GM23338 (cell line): Measurements from ENCODE around the gene FXR1. TPM values are rescaled to one million over a fixed set of nuclear protein-coding genes. Genes with fewer than 3 reads are reported as not detected.

ENCODE experiments used
- ATAC-seq: fragments of 200-7000 bp; cut with Tn5 transposase; 3 replicates; pipeline ENCODE4 v1.9.1; 2020
- DNase-seq: peaks from one replicate; pipeline ENCODE4 v3.0.0-alpha.2; 2015; ENCODE audit warnings: low spot score
- H2AFZ ChIP-seq: fragments of 200-600 bp; sonication (generic); 2 replicates; pipeline ENCODE4 v1.8.0; 2016; ENCODE audit warnings: antibody characterized with exemption, mild to moderate bottlenecking, moderate library complexity
- H3F3A ChIP-seq: fragments of 200-600 bp; sonication (generic); replicated peaks from 2 replicates; pipeline ENCODE4 v1.8.0; 2017; ENCODE audit warnings: antibody characterized with exemption, mixed run types, low read depth
- H3K27ac ChIP-seq: fragments of 200-600 bp; sonication (generic); 2 replicates; pipeline ENCODE4 v1.6.1; 2016; ENCODE audit warnings: low read depth
- H3K27me3 ChIP-seq: fragments of 200-600 bp; sonication (generic); 2 replicates; pipeline ENCODE4 v1.8.0; 2016; ENCODE audit warnings: mild to moderate bottlenecking, mixed run types, moderate library complexity; ENCODE audit not compliant: insufficient read depth
- H3K36me3 ChIP-seq: fragments of 200-600 bp; sonication (generic); 2 replicates; pipeline ENCODE4 v1.8.0; 2016; ENCODE audit warnings: mild to moderate bottlenecking; ENCODE audit not compliant: insufficient read depth
- H3K4me1 ChIP-seq: fragments of 200-600 bp; sonication (generic); 2 replicates; pipeline ENCODE4 v1.8.0; 2016; ENCODE audit warnings: mild to moderate bottlenecking, moderate library complexity; ENCODE audit not compliant: insufficient read depth
- H3K4me2 ChIP-seq: fragments of 200-600 bp; sonication (generic); 2 replicates; pipeline ENCODE4 v1.7.1; 2017; ENCODE audit warnings: mixed run types
- H3K4me3 ChIP-seq: fragments of 200-600 bp; sonication (generic); 2 replicates; pipeline ENCODE4 v1.6.1; 2016; ENCODE audit warnings: mixed run types
- H3K79me2 ChIP-seq: fragments of 200-600 bp; sonication (generic); replicated peaks from 2 replicates; pipeline ENCODE4 v1.8.0; 2017; ENCODE audit warnings: mild to moderate bottlenecking; ENCODE audit not compliant: insufficient read depth
- H3K9me2 ChIP-seq: fragments of 200-600 bp; sonication (generic); 2 replicates; pipeline ENCODE4 v1.8.0; 2017; ENCODE audit not compliant: insufficient read depth
- H4K20me1 ChIP-seq: fragments of 200-600 bp; sonication (generic); replicated peaks from 2 replicates; pipeline ENCODE4 v1.8.0; 2017; ENCODE audit warnings: mild to moderate bottlenecking; ENCODE audit not compliant: insufficient read depth
- H3K27ac Mint-ChIP-seq: 2 replicates; pipeline ENCODE4 v1.8.0; 2020; ENCODE audit warnings: inconsistent platforms, mild to moderate bottlenecking, moderate library complexity, mixed read lengths
- H3K27me3 Mint-ChIP-seq: 3 replicates; pipeline ENCODE4 v1.8.0; 2022; ENCODE audit warnings: low read depth, mild to moderate bottlenecking, moderate library complexity, mixed read lengths, inconsistent platforms; ENCODE audit not compliant: insufficient read depth, poor library complexity
- H3K36me3 Mint-ChIP-seq: 3 replicates; pipeline ENCODE4 v1.8.0; 2021; ENCODE audit warnings: low read depth, mild to moderate bottlenecking, inconsistent platforms, moderate library complexity, mixed read lengths
- H3K4me1 Mint-ChIP-seq: 3 replicates; pipeline ENCODE4 v1.8.0; 2020; ENCODE audit warnings: mild to moderate bottlenecking, inconsistent platforms, mixed read lengths
- H3K4me3 Mint-ChIP-seq: 3 replicates; pipeline ENCODE4 v1.8.0; 2021; ENCODE audit warnings: moderate library complexity, mild to moderate bottlenecking, inconsistent platforms, mixed read lengths
- H3K9me3 Mint-ChIP-seq: 3 replicates; pipeline ENCODE4 v1.8.0; 2020; ENCODE audit warnings: moderate library complexity, mild to moderate bottlenecking, inconsistent platforms, mixed read lengths
- EZH2 ChIP-seq: fragments of 200-600 bp; sonication (generic); IDR thresholded peaks from one replicate; pipeline ENCODE4 v1.8.0; 2017; ENCODE audit warnings: antibody characterized with exemption, mild to moderate bottlenecking, low read depth; ENCODE audit not compliant: unreplicated experiment
- JUNB ChIP-seq: IDR thresholded peaks from one replicate; pipeline ENCODE4 v1.6.1; 2016; ENCODE audit warnings: antibody characterized with exemption; ENCODE audit not compliant: unreplicated experiment
- NANOG ChIP-seq: IDR thresholded peaks from 2 replicates; pipeline ENCODE4 v1.6.1; 2016; ENCODE audit warnings: antibody characterized with exemption, borderline replicate concordance
- STAT1 ChIP-seq: IDR thresholded peaks from one replicate; pipeline ENCODE4 v1.6.1; 2016; ENCODE audit warnings: antibody characterized with exemption; ENCODE audit not compliant: unreplicated experiment
- ZNF114 ChIP-seq: fragments of 250-450 bp; sonication (Bioruptor Pico); IDR thresholded peaks from 2 replicates; pipeline ENCODE4 v1.5.0; 2020; ENCODE audit warnings: mild to moderate bottlenecking, moderate library complexity
- ZNF331 ChIP-seq: fragments of 250-450 bp; sonication (Bioruptor Pico); IDR thresholded peaks from 2 replicates; pipeline ENCODE4 v1.5.0; 2020; ENCODE audit warnings: low read depth, mild to moderate bottlenecking, moderate library complexity
- polyA plus RNA-seq: library from polyadenylated mRNA; unstranded; fragments of >200 nt; fragmentation: Nextera tagmentation; extraction: Ambion mirVana; gene quantifications from 2 replicates; pipeline ENCODE4 v1.2.1, GENCODE V29; 2016
- total RNA-seq: library from RNA; depleted of rRNA; stranded (reverse); fragments of >200 nt; shearing (Covaris generic); gene quantifications from 2 replicates; pipeline ENCODE4 v1.2.3, GENCODE V29; 2014
- TF ChIP-seq, protein P1 (sequence below), 2 experiments: fragments of 200-600 bp in 1 of 2; sonication (generic) in 1 of 2; conservative IDR thresholded peaks; 2 replicates each; pipeline versions ENCODE4 v1.5.1 to v1.6.1; 2016 to 2017; ENCODE audit warnings: antibody characterized with exemption in 2 of 2, low read depth in 2 of 2, mild to moderate bottlenecking in 2 of 2, moderate library complexity in 1 of 2
- TF ChIP-seq, protein P2 (sequence below): IDR thresholded peaks from 2 replicates; pipeline ENCODE4 v1.6.1; 2016; ENCODE audit warnings: antibody characterized with exemption
- TF ChIP-seq, protein P3 (sequence below): IDR thresholded peaks from one replicate; pipeline ENCODE4 v1.6.1; 2018; ENCODE audit warnings: antibody characterized with exemption; ENCODE audit not compliant: unreplicated experiment

FXR1 gene
- total and polyA plus RNA-seq, 2 experiments from 2014 or later = 136 to 228 TPM

DNA sequence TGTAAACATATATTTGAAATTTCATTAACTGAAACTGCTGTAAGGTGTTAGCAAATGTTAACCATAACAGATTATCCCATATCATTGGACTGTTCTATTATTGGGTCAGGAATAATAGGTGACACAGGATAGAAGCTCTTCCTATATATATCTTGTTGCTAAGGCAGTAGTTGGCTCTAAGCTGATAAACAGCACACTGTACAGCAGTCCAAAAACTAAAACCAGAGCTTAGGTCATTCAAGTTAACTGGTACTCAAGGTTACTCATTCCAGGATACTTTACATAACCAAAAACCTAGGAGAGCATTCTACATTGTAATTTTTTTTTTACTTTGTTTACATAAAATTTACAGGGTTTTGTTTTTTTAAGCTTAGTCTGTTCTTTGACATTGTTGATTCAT, 68.1 kb downstream of the FXR1 start:
- H3K4me1 ChIP-seq = no peaks in the 10 kb centered on the region
- no peak overlapping the region for H3K4me2 ChIP-seq
- no peak overlapping the region for H3K4me3 ChIP-seq
- DNase-seq = no peak
- no peak overlapping the region for H2AFZ ChIP-seq
- H4K20me1 ChIP-seq = no peaks in the 10 kb centered on the region; the same call in 1 of the 2 replicates
- peaks cover 14% of the 10 kb centered on the region; the same call in 1 of the 2 replicates for H3K36me3 ChIP-seq
- Mint-ChIP-seq H3K9me3 (no peaks in the 10 kb centered on the region), H3K4me1 (peaks cover 6% of the 10 kb centered on the region; the same call in 2 of the 3 replicates), H3K27ac (no peak overlapping the region), H3K27me3 (no peaks in the 10 kb centered on the region), H3K4me3 (no peak overlapping the region), H3K36me3 (peaks cover 22% of the 10 kb centered on the region)
- ATAC-seq = no peak
- H3F3A ChIP-seq = no peaks in the 10 kb centered on the region
- H3K9me2 ChIP-seq = no peaks in the 10 kb centered on the region
- no peaks in the 10 kb centered on the region for H3K79me2 ChIP-seq
- H3K27me3 ChIP-seq = no peaks in the 10 kb centered on the region
- 0 out of 2 replicates have a peak overlapping the region, but pooled peaks have one; percentile 79 for H3K27ac ChIP-seq
- TF ChIP-seq, protein P1, sequence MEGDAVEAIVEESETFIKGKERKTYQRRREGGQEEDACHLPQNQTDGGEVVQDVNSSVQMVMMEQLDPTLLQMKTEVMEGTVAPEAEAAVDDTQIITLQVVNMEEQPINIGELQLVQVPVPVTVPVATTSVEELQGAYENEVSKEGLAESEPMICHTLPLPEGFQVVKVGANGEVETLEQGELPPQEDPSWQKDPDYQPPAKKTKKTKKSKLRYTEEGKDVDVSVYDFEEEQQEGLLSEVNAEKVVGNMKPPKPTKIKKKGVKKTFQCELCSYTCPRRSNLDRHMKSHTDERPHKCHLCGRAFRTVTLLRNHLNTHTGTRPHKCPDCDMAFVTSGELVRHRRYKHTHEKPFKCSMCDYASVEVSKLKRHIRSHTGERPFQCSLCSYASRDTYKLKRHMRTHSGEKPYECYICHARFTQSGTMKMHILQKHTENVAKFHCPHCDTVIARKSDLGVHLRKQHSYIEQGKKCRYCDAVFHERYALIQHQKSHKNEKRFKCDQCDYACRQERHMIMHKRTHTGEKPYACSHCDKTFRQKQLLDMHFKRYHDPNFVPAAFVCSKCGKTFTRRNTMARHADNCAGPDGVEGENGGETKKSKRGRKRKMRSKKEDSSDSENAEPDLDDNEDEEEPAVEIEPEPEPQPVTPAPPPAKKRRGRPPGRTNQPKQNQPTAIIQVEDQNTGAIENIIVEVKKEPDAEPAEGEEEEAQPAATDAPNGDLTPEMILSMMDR (conservative IDR thresholded peaks at IDR 0.05; ENCODE audit: low read depth in 2 of 2) = no peak

DNA sequence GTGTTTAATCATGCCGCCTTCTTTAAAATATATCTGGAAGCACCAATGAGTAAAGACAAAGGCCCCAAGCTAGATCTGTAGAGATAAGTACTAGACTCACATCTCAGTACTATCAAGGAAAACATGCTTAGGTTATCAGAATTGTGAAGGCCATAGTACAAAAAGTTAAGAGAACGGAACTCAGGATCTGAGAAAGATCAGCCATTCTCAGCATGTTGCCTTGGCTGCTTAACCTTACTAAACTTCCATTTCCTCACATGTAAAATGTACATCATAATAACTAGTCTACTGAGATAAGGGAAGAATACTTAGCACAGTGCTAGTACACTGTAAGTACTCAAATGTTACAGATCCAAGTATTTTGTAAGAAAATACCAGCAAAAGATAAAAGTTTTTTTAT, 69.4 kb downstream of the FXR1 start:
- Histone ChIP-seq H3K4me3 (no peak overlapping the region), H4K20me1 (no peaks in the 10 kb centered on the region; the same call in 1 of the 2 replicates), H3K4me2 (no peak overlapping the region), H3K36me3 (peaks cover 5% of the 10 kb centered on the region; the same call in 1 of the 2 replicates), H3F3A (no peaks in the 10 kb centered on the region), H3K27ac (peak overlapping the region; percentile 79), H3K4me1 (no peaks in the 10 kb centered on the region), H2AFZ (no peak overlapping the region), H3K79me2 (no peaks in the 10 kb centered on the region), H3K27me3 (no peaks in the 10 kb centered on the region), H3K9me2 (no peaks in the 10 kb centered on the region)
- no peak for ATAC-seq
- Mint-ChIP-seq H3K4me3 (no peak overlapping the region), H3K4me1 (peaks cover 6% of the 10 kb centered on the region; the same call in 2 of the 3 replicates), H3K27ac (0 out of 2 replicates have a peak overlapping the region, but pooled peaks have one; percentile 64), H3K27me3 (no peaks in the 10 kb centered on the region), H3K36me3 (peaks cover 22% of the 10 kb centered on the region; the same call in 2 of the 3 replicates), H3K9me3 (no peaks in the 10 kb centered on the region)
- DNase-seq = no peak
- TF ChIP-seq, protein P1 (conservative IDR thresholded peaks at IDR 0.05; ENCODE audit: low read depth in 2 of 2) = no peak
- TF ChIP-seq, protein P2, sequence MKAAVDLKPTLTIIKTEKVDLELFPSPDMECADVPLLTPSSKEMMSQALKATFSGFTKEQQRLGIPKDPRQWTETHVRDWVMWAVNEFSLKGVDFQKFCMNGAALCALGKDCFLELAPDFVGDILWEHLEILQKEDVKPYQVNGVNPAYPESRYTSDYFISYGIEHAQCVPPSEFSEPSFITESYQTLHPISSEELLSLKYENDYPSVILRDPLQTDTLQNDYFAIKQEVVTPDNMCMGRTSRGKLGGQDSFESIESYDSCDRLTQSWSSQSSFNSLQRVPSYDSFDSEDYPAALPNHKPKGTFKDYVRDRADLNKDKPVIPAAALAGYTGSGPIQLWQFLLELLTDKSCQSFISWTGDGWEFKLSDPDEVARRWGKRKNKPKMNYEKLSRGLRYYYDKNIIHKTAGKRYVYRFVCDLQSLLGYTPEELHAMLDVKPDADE = no peak
- TF ChIP-seq EZH2 (no peak), ZNF331 (no peak), NANOG (no peak), STAT1 (no peak), JUNB (no peak), ZNF114 (CRISPR knock-in tag) (no peak)
- TF ChIP-seq, protein P3, sequence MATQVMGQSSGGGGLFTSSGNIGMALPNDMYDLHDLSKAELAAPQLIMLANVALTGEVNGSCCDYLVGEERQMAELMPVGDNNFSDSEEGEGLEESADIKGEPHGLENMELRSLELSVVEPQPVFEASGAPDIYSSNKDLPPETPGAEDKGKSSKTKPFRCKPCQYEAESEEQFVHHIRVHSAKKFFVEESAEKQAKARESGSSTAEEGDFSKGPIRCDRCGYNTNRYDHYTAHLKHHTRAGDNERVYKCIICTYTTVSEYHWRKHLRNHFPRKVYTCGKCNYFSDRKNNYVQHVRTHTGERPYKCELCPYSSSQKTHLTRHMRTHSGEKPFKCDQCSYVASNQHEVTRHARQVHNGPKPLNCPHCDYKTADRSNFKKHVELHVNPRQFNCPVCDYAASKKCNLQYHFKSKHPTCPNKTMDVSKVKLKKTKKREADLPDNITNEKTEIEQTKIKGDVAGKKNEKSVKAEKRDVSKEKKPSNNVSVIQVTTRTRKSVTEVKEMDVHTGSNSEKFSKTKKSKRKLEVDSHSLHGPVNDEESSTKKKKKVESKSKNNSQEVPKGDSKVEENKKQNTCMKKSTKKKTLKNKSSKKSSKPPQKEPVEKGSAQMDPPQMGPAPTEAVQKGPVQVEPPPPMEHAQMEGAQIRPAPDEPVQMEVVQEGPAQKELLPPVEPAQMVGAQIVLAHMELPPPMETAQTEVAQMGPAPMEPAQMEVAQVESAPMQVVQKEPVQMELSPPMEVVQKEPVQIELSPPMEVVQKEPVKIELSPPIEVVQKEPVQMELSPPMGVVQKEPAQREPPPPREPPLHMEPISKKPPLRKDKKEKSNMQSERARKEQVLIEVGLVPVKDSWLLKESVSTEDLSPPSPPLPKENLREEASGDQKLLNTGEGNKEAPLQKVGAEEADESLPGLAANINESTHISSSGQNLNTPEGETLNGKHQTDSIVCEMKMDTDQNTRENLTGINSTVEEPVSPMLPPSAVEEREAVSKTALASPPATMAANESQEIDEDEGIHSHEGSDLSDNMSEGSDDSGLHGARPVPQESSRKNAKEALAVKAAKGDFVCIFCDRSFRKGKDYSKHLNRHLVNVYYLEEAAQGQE = no peak
